Left kidney (tissue), 1 donor: Measurements from ENCODE around the gene MMP27. TPM values are rescaled to one million over a fixed set of nuclear protein-coding genes. Genes with fewer than 3 reads are reported as not detected.

Source experiments
- polyA plus RNA-seq: library from polyadenylated mRNA; unstranded; fragments of 120-200 nt; gene quantifications from one replicate; pipeline ENCODE4 v1.2.1, GENCODE V29; 2013; ENCODE audit not compliant: insufficient read length

The MMP27 gene
- polyA plus RNA-seq, 1 donor: not detected

Other genes with a start within 250 kb of the MMP27 start
- gene MMP7, start 175.0 kb downstream of the MMP27 start, polyA plus RNA-seq: 26.0 TPM
- not detected for gene MMP20, start 80.4 kb downstream of the MMP27 start, polyA plus RNA-seq
- gene MMP8, start 19.2 kb upstream of the MMP27 start, polyA plus RNA-seq: not detected
- gene MMP10, start 74.9 kb upstream of the MMP27 start, polyA plus RNA-seq: not detected
- 0.23 TPM for gene MMP1, start 92.4 kb upstream of the MMP27 start, polyA plus RNA-seq
- not detected for gene MMP3, start 137.8 kb upstream of the MMP27 start, polyA plus RNA-seq
- 4.4 TPM for gene MMP12, start 169.2 kb upstream of the MMP27 start, polyA plus RNA-seq
- gene MMP13, start 250.0 kb upstream of the MMP27 start, polyA plus RNA-seq: not detected